WTC11 (cell line): ENCODE data around the gene FAM193A. TPM values are rescaled to one million over a fixed set of nuclear protein-coding genes. Genes with fewer than 3 reads are reported as not detected.

Source experiments
- ATAC-seq: fragments of 200-7000 bp; cut with Tn5 transposase; 2 replicates; pipeline ENCODE4 v1.10.0; 2021; ENCODE audit warnings: mild to moderate bottlenecking, moderate library complexity
- CTCF ChIA-PET: fragments of 300-600 bp; sonication (Branson Sonifier 250); formaldehyde crosslinking; loops from one replicate; lab custom pipeline; 2021; ENCODE audit warnings: antibody characterized with exemption; lab: Charles Lee
- POLR2A ChIA-PET: fragments of 350-600 bp; sonication (Branson Sonifier 250); formaldehyde crosslinking; loops from one replicate; lab custom pipeline; 2021; ENCODE audit warnings: antibody characterized with exemption; lab: Charles Lee
- DNase-seq: peaks from one replicate; pipeline ENCODE4 v3.0.0; 2021; ENCODE audit warnings: low spot score
- H3K27ac Mint-ChIP-seq: 2 replicates; pipeline ENCODE4 v1.8.0; 2021; ENCODE audit warnings: mixed read lengths
- H3K27me3 Mint-ChIP-seq: 2 replicates; pipeline ENCODE4 v1.8.0; 2021; ENCODE audit warnings: low read depth, mild to moderate bottlenecking, moderate library complexity, mixed read lengths
- H3K36me3 Mint-ChIP-seq: 2 replicates; pipeline ENCODE4 v1.8.0; 2021; ENCODE audit warnings: mixed read lengths
- H3K4me1 Mint-ChIP-seq: 2 replicates; pipeline ENCODE4 v1.8.0; 2022; ENCODE audit warnings: mixed read lengths
- H3K4me3 Mint-ChIP-seq: 2 replicates; pipeline ENCODE4 v1.8.0; 2021; ENCODE audit warnings: mild to moderate bottlenecking, moderate library complexity, mixed read lengths
- H3K9me3 Mint-ChIP-seq: 2 replicates; pipeline ENCODE4 v1.8.0; 2021; ENCODE audit warnings: mixed read lengths
- ATF6 ChIP-seq: sonication (generic); formaldehyde crosslinking; IDR thresholded peaks from 2 replicates; pipeline ENCODE4 v1.8.1; 2023; ENCODE audit warnings: mild to moderate bottlenecking, missing genetic modification reagents
- EMX1 ChIP-seq: fragments of 250-450 bp; sonication (Bioruptor Pico); IDR thresholded peaks from 2 replicates; pipeline ENCODE4 v1.8.0; 2021; ENCODE audit warnings: mild to moderate bottlenecking
- FOXP4 ChIP-seq: sonication (generic); formaldehyde crosslinking; IDR thresholded peaks from 2 replicates; pipeline ENCODE4 v1.8.0; 2022; ENCODE audit warnings: mild to moderate bottlenecking, missing genetic modification reagents
- RELA ChIP-seq: sonication (generic); formaldehyde crosslinking; IDR thresholded peaks from 2 replicates; pipeline ENCODE4 v1.8.1; 2022; ENCODE audit warnings: missing genetic modification reagents, mild to moderate bottlenecking, borderline replicate concordance
- TCF7 ChIP-seq: sonication (generic); formaldehyde crosslinking; IDR thresholded peaks from 2 replicates; pipeline ENCODE4 v1.8.0; 2022; ENCODE audit warnings: mild to moderate bottlenecking, low read depth, missing genetic modification reagents, moderate library complexity
- ZNF121 ChIP-seq: sonication (generic); formaldehyde crosslinking; IDR thresholded peaks from 2 replicates; pipeline ENCODE4 v1.8.0; 2023; ENCODE audit warnings: missing genetic modification reagents
- ZNF138 ChIP-seq: sonication (generic); formaldehyde crosslinking; conservative IDR thresholded peaks from 2 replicates; pipeline ENCODE4 v1.8.1; 2022; ENCODE audit warnings: mild to moderate bottlenecking, moderate library complexity, missing genetic modification reagents
- ZNF317 ChIP-seq: sonication (generic); formaldehyde crosslinking; IDR thresholded peaks from 2 replicates; pipeline ENCODE4 v1.8.1; 2023; ENCODE audit warnings: low read depth, mild to moderate bottlenecking, moderate library complexity, missing genetic modification reagents, borderline replicate concordance
- total RNA-seq: library from RNA; stranded (reverse); gene quantifications from 3 replicates; pipeline ENCODE4 v1.2.3, GENCODE V29; 2021
- TF ChIP-seq, protein P1 (sequence below): fragments of 200-600 bp; IDR thresholded peaks from 2 replicates; pipeline ENCODE4 v1.8.0; 2022; ENCODE audit warnings: antibody characterized with exemption
- TF ChIP-seq, protein P2 (sequence below): sonication (generic); formaldehyde crosslinking; IDR thresholded peaks from 2 replicates; pipeline ENCODE4 v1.8.0; 2022; ENCODE audit warnings: mild to moderate bottlenecking, missing genetic modification reagents
- TF ChIP-seq, protein P3 (sequence below): sonication (generic); formaldehyde crosslinking; IDR thresholded peaks from 2 replicates; pipeline ENCODE4 v1.8.1; 2023; ENCODE audit warnings: mild to moderate bottlenecking, missing genetic modification reagents, moderate library complexity
- TF ChIP-seq, protein P4 (sequence below): sonication (generic); formaldehyde crosslinking; IDR thresholded peaks from 2 replicates; pipeline ENCODE4 v1.8.1; 2023; ENCODE audit warnings: mild to moderate bottlenecking, missing genetic modification reagents
- TF ChIP-seq, protein P5 (sequence below): sonication (generic); formaldehyde crosslinking; IDR thresholded peaks from 2 replicates; pipeline ENCODE4 v1.8.1; 2023; ENCODE audit warnings: mild to moderate bottlenecking, missing genetic modification reagents, moderate library complexity

The FAM193A gene
- total RNA-seq, 1 experiment from 2014 or later, result 28.1 TPM

- TF ChIP-seq, protein P1, sequence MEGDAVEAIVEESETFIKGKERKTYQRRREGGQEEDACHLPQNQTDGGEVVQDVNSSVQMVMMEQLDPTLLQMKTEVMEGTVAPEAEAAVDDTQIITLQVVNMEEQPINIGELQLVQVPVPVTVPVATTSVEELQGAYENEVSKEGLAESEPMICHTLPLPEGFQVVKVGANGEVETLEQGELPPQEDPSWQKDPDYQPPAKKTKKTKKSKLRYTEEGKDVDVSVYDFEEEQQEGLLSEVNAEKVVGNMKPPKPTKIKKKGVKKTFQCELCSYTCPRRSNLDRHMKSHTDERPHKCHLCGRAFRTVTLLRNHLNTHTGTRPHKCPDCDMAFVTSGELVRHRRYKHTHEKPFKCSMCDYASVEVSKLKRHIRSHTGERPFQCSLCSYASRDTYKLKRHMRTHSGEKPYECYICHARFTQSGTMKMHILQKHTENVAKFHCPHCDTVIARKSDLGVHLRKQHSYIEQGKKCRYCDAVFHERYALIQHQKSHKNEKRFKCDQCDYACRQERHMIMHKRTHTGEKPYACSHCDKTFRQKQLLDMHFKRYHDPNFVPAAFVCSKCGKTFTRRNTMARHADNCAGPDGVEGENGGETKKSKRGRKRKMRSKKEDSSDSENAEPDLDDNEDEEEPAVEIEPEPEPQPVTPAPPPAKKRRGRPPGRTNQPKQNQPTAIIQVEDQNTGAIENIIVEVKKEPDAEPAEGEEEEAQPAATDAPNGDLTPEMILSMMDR, result no peak
- no peak for TF ChIP-seq TCF7 (CRISPR knock-in tag)
Observed at GRCh38 chr4:2604614-2605013, 68.2 kb downstream of the FAM193A start (continued).

DNA sequence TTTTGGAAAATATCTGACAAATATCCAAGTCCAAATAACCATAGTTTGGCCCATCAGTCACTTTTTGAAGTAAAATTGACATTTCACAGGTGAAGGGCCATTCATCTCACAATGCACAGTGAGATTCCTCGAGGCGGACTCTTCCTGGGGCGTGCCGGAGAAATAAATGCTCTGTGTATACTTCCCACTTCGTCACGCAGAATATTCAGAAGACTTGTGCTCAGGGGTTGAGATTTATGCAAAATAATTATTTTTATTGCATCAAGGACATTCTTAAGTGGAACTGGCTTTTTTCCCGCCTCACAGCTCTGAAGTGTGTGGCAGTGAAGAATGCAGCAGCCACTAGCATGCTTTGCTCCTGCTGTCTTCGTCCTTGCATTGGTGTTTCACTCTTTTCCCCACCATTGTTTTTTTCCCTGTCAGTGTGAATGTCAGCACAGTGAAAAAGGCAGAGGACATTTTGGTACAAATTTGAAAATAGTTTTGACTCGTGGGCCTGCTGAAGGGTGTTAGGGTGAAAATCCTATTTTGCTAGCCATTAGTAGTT, 70.6 kb downstream of the FAM193A start:
- Mint-ChIP-seq H3K4me3 (no peak overlapping the region), H3K4me1 (peaks cover 21% of the 10 kb centered on the region), H3K9me3 (no peaks in the 10 kb centered on the region), H3K27me3 (no peaks in the 10 kb centered on the region), H3K27ac (peak overlapping the region; percentile 15; the same call in 1 of the 2 replicates), H3K36me3 (no peaks in the 10 kb centered on the region)
- ATAC-seq (no peak), DNase-seq (no peak)
- no peak for TF ChIP-seq ZNF138 (CRISPR knock-in tag)
- TF ChIP-seq ZNF317 (CRISPR knock-in tag), result no peak
- no peak for TF ChIP-seq FOXP4 (CRISPR knock-in tag)
- no peak for TF ChIP-seq RELA (CRISPR knock-in tag)
- no peak for TF ChIP-seq EMX1
- TF ChIP-seq, protein P2, sequence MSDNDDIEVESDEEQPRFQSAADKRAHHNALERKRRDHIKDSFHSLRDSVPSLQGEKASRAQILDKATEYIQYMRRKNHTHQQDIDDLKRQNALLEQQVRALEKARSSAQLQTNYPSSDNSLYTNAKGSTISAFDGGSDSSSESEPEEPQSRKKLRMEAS, result no peak
- TF ChIP-seq, protein P3, sequence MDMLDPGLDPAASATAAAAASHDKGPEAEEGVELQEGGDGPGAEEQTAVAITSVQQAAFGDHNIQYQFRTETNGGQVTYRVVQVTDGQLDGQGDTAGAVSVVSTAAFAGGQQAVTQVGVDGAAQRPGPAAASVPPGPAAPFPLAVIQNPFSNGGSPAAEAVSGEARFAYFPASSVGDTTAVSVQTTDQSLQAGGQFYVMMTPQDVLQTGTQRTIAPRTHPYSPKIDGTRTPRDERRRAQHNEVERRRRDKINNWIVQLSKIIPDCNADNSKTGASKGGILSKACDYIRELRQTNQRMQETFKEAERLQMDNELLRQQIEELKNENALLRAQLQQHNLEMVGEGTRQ (CRISPR knock-in tag), result no peak
- TF ChIP-seq, protein P4, sequence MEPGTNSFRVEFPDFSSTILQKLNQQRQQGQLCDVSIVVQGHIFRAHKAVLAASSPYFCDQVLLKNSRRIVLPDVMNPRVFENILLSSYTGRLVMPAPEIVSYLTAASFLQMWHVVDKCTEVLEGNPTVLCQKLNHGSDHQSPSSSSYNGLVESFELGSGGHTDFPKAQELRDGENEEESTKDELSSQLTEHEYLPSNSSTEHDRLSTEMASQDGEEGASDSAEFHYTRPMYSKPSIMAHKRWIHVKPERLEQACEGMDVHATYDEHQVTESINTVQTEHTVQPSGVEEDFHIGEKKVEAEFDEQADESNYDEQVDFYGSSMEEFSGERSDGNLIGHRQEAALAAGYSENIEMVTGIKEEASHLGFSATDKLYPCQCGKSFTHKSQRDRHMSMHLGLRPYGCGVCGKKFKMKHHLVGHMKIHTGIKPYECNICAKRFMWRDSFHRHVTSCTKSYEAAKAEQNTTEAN (CRISPR knock-in tag), result no peak
- ChIA-PET CTCF (no interaction called here), POLR2A (interaction anchor here (0.6 kb wide), 1 partner anchor 65 kb away, joined by 4 read pairs; no protein-coding TSS in a partner anchor)

GRCh38 chr4:2607822-2608221, 71.4 kb downstream of the FAM193A start:
- CTCF ChIA-PET, result no interaction called here
- no peak for DNase-seq
- peaks cover 21% of the 10 kb centered on the region for H3K4me1 Mint-ChIP-seq
- no peaks in the 10 kb centered on the region for H3K27me3 Mint-ChIP-seq
- H3K27ac Mint-ChIP-seq, result 0 out of 2 replicates have a peak overlapping the region, but pooled peaks have one; percentile 61
- H3K36me3 Mint-ChIP-seq, result no peaks in the 10 kb centered on the region
- no peak for ATAC-seq
- no peaks in the 10 kb centered on the region for H3K9me3 Mint-ChIP-seq
- no peak overlapping the region for H3K4me3 Mint-ChIP-seq
- TF ChIP-seq, protein P5, sequence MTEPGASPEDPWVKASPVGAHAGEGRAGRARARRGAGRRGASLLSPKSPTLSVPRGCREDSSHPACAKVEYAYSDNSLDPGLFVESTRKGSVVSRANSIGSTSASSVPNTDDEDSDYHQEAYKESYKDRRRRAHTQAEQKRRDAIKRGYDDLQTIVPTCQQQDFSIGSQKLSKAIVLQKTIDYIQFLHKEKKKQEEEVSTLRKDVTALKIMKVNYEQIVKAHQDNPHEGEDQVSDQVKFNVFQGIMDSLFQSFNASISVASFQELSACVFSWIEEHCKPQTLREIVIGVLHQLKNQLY (CRISPR knock-in tag), result no peak
- TF ChIP-seq ATF6 (CRISPR knock-in tag), result no peak
- no peak for TF ChIP-seq ZNF121 (CRISPR knock-in tag)
- POLR2A ChIA-PET, result interaction anchor here (0.6 kb wide), 1 partner anchor 9 kb away, joined by 4 read pairs; no protein-coding TSS in a partner anchor
